Urinary bladder (tissue), 4 donors: ENCODE results near the gene AMPH. TPM values are rescaled to one million over a fixed set of nuclear protein-coding genes. Genes with fewer than 3 reads are reported as not detected.
A peak's percentile ranks its signal among the peaks of the same experiment; 100 is the strongest.
"Not testable (repeated sequence)": the region's sequence is repeated elsewhere in the genome, so short reads cannot be mapped to it uniquely, and the experiment has no call there.

Experiments used
- DNase-seq: peaks from one replicate; pipeline ENCODE4 v3.0.0-alpha.2; 2015; ENCODE audit errors: extremely low spot score
- H3K27ac ChIP-seq: one replicate; pipeline ENCODE4 v1.5.1; 2013; ENCODE audit warnings: low read depth, mild to moderate bottlenecking, moderate library complexity
- H3K36me3 ChIP-seq: one replicate; pipeline ENCODE4 v1.6.1; 2013; ENCODE audit warnings: mild to moderate bottlenecking, moderate library complexity; ENCODE audit not compliant: insufficient read depth
- H3K4me1 ChIP-seq: one replicate; pipeline ENCODE4 v1.6.1; 2013; ENCODE audit warnings: mild to moderate bottlenecking, moderate library complexity; ENCODE audit not compliant: insufficient read depth
- H3K4me3 ChIP-seq: one replicate; pipeline ENCODE4 v1.5.1; 2013; ENCODE audit warnings: low read depth, low read length
- WGBS: extraction: QIAGEN DNeasy Blood & Tissue Kit; methylation state at CpG from one replicate; pipeline ENCODE4 v1.1.7; 2013; 5-methylcytosine and 5-hydroxymethylcytosine counted together
- polyA plus RNA-seq: library from polyadenylated mRNA; stranded (reverse); fragments of 200-250 nt; gene quantifications from one replicate; pipeline ENCODE4 v1.2.3, GENCODE V29; 2013
- total RNA-seq: library from RNA; depleted of rRNA; stranded (reverse); fragments of >200 nt; gene quantifications from one replicate; pipeline ENCODE4 v1.2.3, GENCODE V29; 2014
- donor health status: healthy with polysubstance abuse.
- donor health status: healthy.

The AMPH gene
- total and polyA plus RNA-seq, 2 donors: 5.0 to 15.3 TPM

- Histone ChIP-seq H3K27ac (no peak overlapping the region), H3K4me3 (no peak overlapping the region), H3K36me3 (no peaks in the 10 kb centered on the region), H3K4me1 (no peaks in the 10 kb centered on the region)
- DNase-seq: no peak
- 91% methylated on average over 7 of the region's 7 CpGs for WGBS
These were observed 258.9 kb downstream of the AMPH start for GRCh38 chr7:38372290-38372689.

GRCh38 chr7:38369816-38370493 lies 261.2 kb downstream of the AMPH start:
- H3K36me3 ChIP-seq: no peaks in the 10 kb centered on the region
- no peaks in the 10 kb centered on the region for H3K4me1 ChIP-seq
- peak; percentile 2 for DNase-seq
- no peak overlapping the region for H3K4me3 ChIP-seq
- no peak overlapping the region for H3K27ac ChIP-seq
- 29% methylated on average over 8 of the region's 8 CpGs for WGBS

GRCh38 chr7:38368191-38368605 lies 263.0 kb downstream of the AMPH start:
- no peaks in the 10 kb centered on the region for H3K36me3 ChIP-seq
- no peak overlapping the region for H3K27ac ChIP-seq
- WGBS: 56% methylated on average over 5 of the region's 5 CpGs
- H3K4me1 ChIP-seq: no peaks in the 10 kb centered on the region
- DNase-seq: no peak
- H3K4me3 ChIP-seq: no peak overlapping the region

- H3K4me1 ChIP-seq: no peaks in the 10 kb centered on the region
- no peak overlapping the region for H3K4me3 ChIP-seq
- DNase-seq: no peak
- no peaks in the 10 kb centered on the region for H3K36me3 ChIP-seq
- H3K27ac ChIP-seq: no peak overlapping the region
- 94% methylated on average over 1 of the region's 1 CpG for WGBS
These were observed 263.8 kb downstream of the AMPH start for GRCh38 chr7:38367301-38367890.

GRCh38 chr7:38363379-38363778 lies 267.8 kb downstream of the AMPH start:
- not testable (repeated sequence) for H3K4me1 ChIP-seq, DNase-seq, H3K4me3 ChIP-seq, H3K36me3 ChIP-seq, H3K27ac ChIP-seq
- WGBS: 22% methylated on average over 3 of the region's 3 CpGs

- not testable (repeated sequence) for H3K4me3 ChIP-seq, H3K4me1 ChIP-seq, DNase-seq, H3K27ac ChIP-seq, H3K36me3 ChIP-seq
- 76% methylated on average over 10 of the region's 10 CpGs for WGBS
These were observed 268.4 kb downstream of the AMPH start for GRCh38 chr7:38362611-38363237.

- no peak overlapping the region for H3K4me3 ChIP-seq
- WGBS: 52% methylated on average over 1 of the region's 1 CpG
- no peak for DNase-seq
- H3K27ac ChIP-seq: no peak overlapping the region
- no peaks in the 10 kb centered on the region for H3K4me1 ChIP-seq
- no peaks in the 10 kb centered on the region for H3K36me3 ChIP-seq
These were observed 270.4 kb downstream of the AMPH start for GRCh38 chr7:38360776-38361175.

- WGBS: 50% methylated on average over 5 of the region's 5 CpGs
- DNase-seq, H3K4me1 ChIP-seq, H3K4me3 ChIP-seq, H3K36me3 ChIP-seq, H3K27ac ChIP-seq: not testable (repeated sequence)
These were observed 272.0 kb downstream of the AMPH start for GRCh38 chr7:38359071-38359601.

GRCh38 chr7:38358273-38358831 lies 272.8 kb downstream of the AMPH start:
- 71% methylated on average over 6 of the region's 6 CpGs for WGBS
- H3K36me3 ChIP-seq, H3K4me3 ChIP-seq, DNase-seq, H3K4me1 ChIP-seq, H3K27ac ChIP-seq: not testable (repeated sequence)

GRCh38 chr7:38354271-38354851 lies 276.8 kb downstream of the AMPH start:
- not testable (repeated sequence) for DNase-seq, H3K4me3 ChIP-seq, H3K36me3 ChIP-seq, H3K4me1 ChIP-seq, H3K27ac ChIP-seq
- WGBS: 65% methylated on average over 8 of the region's 8 CpGs

- DNase-seq, H3K4me3 ChIP-seq, H3K36me3 ChIP-seq, H3K4me1 ChIP-seq, H3K27ac ChIP-seq: not testable (repeated sequence)
- 64% methylated on average over 7 of the region's 7 CpGs for WGBS
These were observed 277.7 kb downstream of the AMPH start for GRCh38 chr7:38353431-38353881.

- WGBS: 91% methylated on average over 4 of the region's 4 CpGs
- H3K27ac ChIP-seq: no peak overlapping the region
- H3K4me1 ChIP-seq: no peaks in the 10 kb centered on the region
- DNase-seq: no peak
- no peaks in the 10 kb centered on the region for H3K36me3 ChIP-seq
- H3K4me3 ChIP-seq: no peak overlapping the region
These were observed 279.6 kb downstream of the AMPH start for GRCh38 chr7:38351601-38352000.

GRCh38 chr7:38350777-38351176 lies 280.4 kb downstream of the AMPH start:
- not testable (repeated sequence) for H3K27ac ChIP-seq, DNase-seq, H3K4me1 ChIP-seq, H3K4me3 ChIP-seq, H3K36me3 ChIP-seq
- 52% methylated on average over 3 of the region's 3 CpGs for WGBS
